IMR-90 (cell line): ENCODE measurements around the gene EPO. TPM values are rescaled to one million over a fixed set of nuclear protein-coding genes. Genes with fewer than 3 reads are reported as not detected.
A peak's percentile ranks its signal among the peaks of the same experiment; 100 is the strongest.

Source experiments
- ATAC-seq: fragments of 200-7000 bp; cut with Tn5 transposase; 2 replicates; pipeline ENCODE4 v1.9.1; 2020; ENCODE audit warnings: low read depth, mild to moderate bottlenecking, moderate library complexity
- BruUV-seq: library from RNA; stranded (reverse); fragments of 400-500 nt; replicated peaks from 2 replicates; lab custom pipeline; 2021; lab: Mats Ljungman, UMichigan
- CTCF ChIA-PET: fragments of 300-600 bp; formaldehyde crosslinking; extraction: SDS; loops from one replicate; lab custom pipeline; 2021; ENCODE audit warnings: antibody characterized with exemption; lab: Yijun Ruan, JAX
- POLR2A ChIA-PET: fragments of 300-600 bp; sonication (Branson Sonifier 250); formaldehyde crosslinking; loops from one replicate; lab custom pipeline; 2022; ENCODE audit warnings: antibody characterized with exemption; ENCODE audit not compliant: unreplicated experiment; lab: Charles Lee
- DNase-seq: peaks from one replicate; pipeline ENCODE4 v3.0.0; 2013
- H2AFZ ChIP-seq: replicated peaks from 2 replicates; pipeline ENCODE3; 2013; ENCODE audit warnings: low read length, mild to moderate bottlenecking; ENCODE audit not compliant: poor library complexity
- H2AK5ac ChIP-seq: 2 replicates; pipeline ENCODE4 v1.6.1; 2013; ENCODE audit warnings: low read depth, low read length, inconsistent platforms
- H2AK9ac ChIP-seq: replicated peaks from 2 replicates; pipeline ENCODE3; 2013; ENCODE audit warnings: mild to moderate bottlenecking, low read depth, low read length, moderate library complexity; ENCODE audit not compliant: poor library complexity
- H2BK120ac ChIP-seq: 2 replicates; pipeline ENCODE4 v1.6.1; 2013; ENCODE audit warnings: low read depth, low read length, inconsistent platforms
- H2BK15ac ChIP-seq: 3 replicates; pipeline ENCODE4 v1.6.1; 2013; ENCODE audit warnings: low read depth, low read length, inconsistent platforms
- H2BK20ac ChIP-seq: 2 replicates; pipeline ENCODE4 v1.6.1; 2013; ENCODE audit warnings: low read depth, mild to moderate bottlenecking, inconsistent platforms, low read length, moderate library complexity
- H2BK5ac ChIP-seq: 2 replicates; pipeline ENCODE4 v1.6.1; 2013; ENCODE audit warnings: mild to moderate bottlenecking, low read depth, low read length, inconsistent platforms; ENCODE audit not compliant: poor library complexity, severe bottlenecking
- H3K14ac ChIP-seq: replicated peaks from 2 replicates; pipeline ENCODE4 v1.6.1; 2013; ENCODE audit warnings: low read depth, low read length, inconsistent platforms
- H3K18ac ChIP-seq: 2 replicates; pipeline ENCODE4 v1.6.1; 2013; ENCODE audit warnings: low read depth, low read length, control low read depth
- H3K23ac ChIP-seq: 2 replicates; pipeline ENCODE4 v1.6.1; 2013; ENCODE audit warnings: low read depth, low read length, inconsistent platforms
- H3K27ac ChIP-seq: 2 replicates; pipeline ENCODE4 v1.5.1; 2013; ENCODE audit warnings: mild to moderate bottlenecking, control low read depth, low read length; ENCODE audit not compliant: insufficient read depth
- H3K27me3 ChIP-seq: 2 replicates; pipeline ENCODE4 v1.6.1; 2013; ENCODE audit warnings: low read length; ENCODE audit not compliant: control insufficient read depth, insufficient read depth
- H3K36me3 ChIP-seq: 2 replicates; pipeline ENCODE4 v1.6.1; 2013; ENCODE audit warnings: low read length, mixed read lengths; ENCODE audit not compliant: control insufficient read depth, insufficient read depth
- H3K4ac ChIP-seq: 2 replicates; pipeline ENCODE4 v1.6.1; 2013; ENCODE audit warnings: low read depth, low read length, inconsistent platforms
- H3K4me1 ChIP-seq: 2 replicates; pipeline ENCODE4 v1.6.1; 2013; ENCODE audit warnings: low read length, mixed read lengths; ENCODE audit not compliant: control insufficient read depth, insufficient read depth
- H3K4me2 ChIP-seq: 2 replicates; pipeline ENCODE4 v1.6.1; 2013; ENCODE audit warnings: low read depth, mild to moderate bottlenecking, control low read depth, low read length, moderate library complexity
- H3K4me3 ChIP-seq: 2 replicates; pipeline ENCODE4 v1.5.1; 2013; ENCODE audit warnings: low read depth, mild to moderate bottlenecking, control low read depth, low read length, moderate library complexity; ENCODE audit not compliant: insufficient read depth
- H3K56ac ChIP-seq: 2 replicates; pipeline ENCODE4 v1.6.1; 2013; ENCODE audit warnings: low read length, inconsistent platforms; ENCODE audit not compliant: insufficient read depth; ENCODE audit errors: extremely low read depth
- H3K79me1 ChIP-seq, 2 experiments: 2 replicates each; pipeline ENCODE4 v1.6.1; 2013; ENCODE audit warnings: low read length in 2 of 2, inconsistent platforms in 1 of 2, low read depth in 1 of 2
- H3K9ac ChIP-seq: 2 replicates; pipeline ENCODE4 v1.6.1; 2013; ENCODE audit warnings: low read depth, low read length, control low read depth
- H3K9me1 ChIP-seq: 2 replicates; pipeline ENCODE4 v1.6.1; 2013; ENCODE audit warnings: low read length, inconsistent platforms; ENCODE audit not compliant: insufficient read depth
- H3K9me3 ChIP-seq: 2 replicates; pipeline ENCODE4 v1.6.1; 2013; ENCODE audit warnings: low read length; ENCODE audit not compliant: control insufficient read depth, insufficient read depth
- H4K20me1 ChIP-seq: 2 replicates; pipeline ENCODE4 v1.6.1; 2013; ENCODE audit warnings: low read length, inconsistent platforms; ENCODE audit not compliant: insufficient read depth
- H4K5ac ChIP-seq: 2 replicates; pipeline ENCODE4 v1.6.1; 2013; ENCODE audit warnings: mild to moderate bottlenecking, low read depth, low read length, control low read depth
- H4K8ac ChIP-seq, 2 experiments: 2 replicates each; pipeline ENCODE4 v1.6.1; 2013; ENCODE audit warnings: low read depth in 2 of 2, low read length in 2 of 2, control low read depth in 1 of 2, inconsistent platforms in 1 of 2
- H4K91ac ChIP-seq: 2 replicates; pipeline ENCODE4 v1.6.1; 2013; ENCODE audit warnings: low read depth, low read length, inconsistent platforms; ENCODE audit not compliant: insufficient read depth
- BHLHE40 ChIP-seq: fragments of 150-350 bp; IDR thresholded peaks from 2 replicates; pipeline ENCODE4 v1.6.1; 2016; ENCODE audit warnings: mild to moderate bottlenecking, low read depth, low read length
- CEBPB ChIP-seq: IDR thresholded peaks from 2 replicates; pipeline ENCODE4 v1.6.1; 2012; ENCODE audit warnings: low read depth, low read length, improper control_type of control experiment
- CHD1 ChIP-seq: IDR thresholded peaks from 2 replicates; pipeline ENCODE4 v1.6.1; 2012; ENCODE audit warnings: low read depth, low read length, improper control_type of control experiment
- ELK1 ChIP-seq: fragments of 150-350 bp; IDR thresholded peaks from 2 replicates; pipeline ENCODE4 v1.6.1; 2016; ENCODE audit warnings: low read depth, mild to moderate bottlenecking, low read length, moderate library complexity, borderline replicate concordance
- FOS ChIP-seq: fragments of 150-350 bp; IDR thresholded peaks from 2 replicates; pipeline ENCODE4 v1.6.1; 2016; ENCODE audit warnings: low read depth, low read length
- MAFK ChIP-seq: IDR thresholded peaks from 2 replicates; pipeline ENCODE4 v1.6.1; 2012; ENCODE audit warnings: low read depth, low read length, improper control_type of control experiment
- MAZ ChIP-seq: IDR thresholded peaks from 2 replicates; pipeline ENCODE4 v1.6.1; 2012; ENCODE audit warnings: low read depth, mild to moderate bottlenecking, low read length, improper control_type of control experiment, moderate library complexity, borderline replicate concordance
- NFE2L2 ChIP-seq: fragments of 150-350 bp; IDR thresholded peaks from 2 replicates; pipeline ENCODE4 v1.6.1; 2016; ENCODE audit warnings: low read depth, mild to moderate bottlenecking, low read length
- POLR2A ChIP-seq: IDR thresholded peaks from 2 replicates; pipeline ENCODE4 v1.6.1; 2012; ENCODE audit warnings: mild to moderate bottlenecking, low read depth, low read length
- RAD21 ChIP-seq: IDR thresholded peaks from 2 replicates; pipeline ENCODE4 v1.6.1; 2012; ENCODE audit warnings: low read length, improper control_type of control experiment
- RCOR1 ChIP-seq: IDR thresholded peaks from 2 replicates; pipeline ENCODE4 v1.6.1; 2012; ENCODE audit warnings: mild to moderate bottlenecking, low read length, improper control_type of control experiment; ENCODE audit not compliant: insufficient replicate concordance
- RFX5 ChIP-seq: IDR thresholded peaks from 2 replicates; pipeline ENCODE4 v1.8.0; 2012; ENCODE audit warnings: low read depth, mild to moderate bottlenecking, low read length, moderate library complexity
- SMC3 ChIP-seq: fragments of 150-350 bp; IDR thresholded peaks from 2 replicates; pipeline ENCODE4 v1.6.1; 2016; ENCODE audit warnings: low read depth, mild to moderate bottlenecking, antibody characterized with exemption, low read length, moderate library complexity
- WGBS, 2 experiments: methylation state at CpG; one replicate each; pipeline versions ENCODE4 v1.1.5 to v1.1.7; 2013; ENCODE audit warnings: missing lambda C conversion rate in 2 of 2; ENCODE audit not compliant: insufficient read length in 1 of 2; ENCODE audit errors: extremely low coverage in 2 of 2; 5-methylcytosine and 5-hydroxymethylcytosine counted together
- dilution Hi-C: fragments of 300-500 bp; cut with HindIII; formaldehyde crosslinking; loops from one replicate; pipeline ENCODE4 v1.14.3; 2018; ENCODE audit warnings: low sequenced_read_pairs; ENCODE audit not compliant: unreplicated experiment
- in situ Hi-C: fragments of 300-500 bp; cut with MboI; formaldehyde crosslinking; loops from 3 replicates; pipeline ENCODE4 v1.14.3; 2019; ENCODE audit warnings: low sequenced_read_pairs, inconsistent platforms, mixed read lengths
- intact Hi-C: fragments of 100-400 bp; cut with micrococcal nuclease; formaldehyde crosslinking; loops from 2 replicates; pipeline ENCODE4 v1.10.0; 2022
- polyA plus RNA-seq, 3 experiments: library from polyadenylated mRNA; depleted of rRNA; stranded (reverse); fragments of >200 nt; gene quantifications; 2 replicates each; pipeline ENCODE4 v1.2.3, GENCODE V29; 2012; ENCODE audit warnings: low replicate concordance in 1 of 3
- total RNA-seq: library from RNA; depleted of rRNA; stranded (reverse); fragments of >200 nt; gene quantifications from 2 replicates; pipeline ENCODE4 v1.2.3, GENCODE V29; 2012
- TF ChIP-seq, protein P1 (sequence below): conservative IDR thresholded peaks from 2 replicates; pipeline ENCODE4 v1.5.1; 2012; ENCODE audit warnings: mild to moderate bottlenecking, low read depth, low read length, improper control_type of control experiment

EPO gene
- total and polyA plus RNA-seq, 2 of the 4 experiments (the other 2 are of a cell fraction), result not detected

DNA sequence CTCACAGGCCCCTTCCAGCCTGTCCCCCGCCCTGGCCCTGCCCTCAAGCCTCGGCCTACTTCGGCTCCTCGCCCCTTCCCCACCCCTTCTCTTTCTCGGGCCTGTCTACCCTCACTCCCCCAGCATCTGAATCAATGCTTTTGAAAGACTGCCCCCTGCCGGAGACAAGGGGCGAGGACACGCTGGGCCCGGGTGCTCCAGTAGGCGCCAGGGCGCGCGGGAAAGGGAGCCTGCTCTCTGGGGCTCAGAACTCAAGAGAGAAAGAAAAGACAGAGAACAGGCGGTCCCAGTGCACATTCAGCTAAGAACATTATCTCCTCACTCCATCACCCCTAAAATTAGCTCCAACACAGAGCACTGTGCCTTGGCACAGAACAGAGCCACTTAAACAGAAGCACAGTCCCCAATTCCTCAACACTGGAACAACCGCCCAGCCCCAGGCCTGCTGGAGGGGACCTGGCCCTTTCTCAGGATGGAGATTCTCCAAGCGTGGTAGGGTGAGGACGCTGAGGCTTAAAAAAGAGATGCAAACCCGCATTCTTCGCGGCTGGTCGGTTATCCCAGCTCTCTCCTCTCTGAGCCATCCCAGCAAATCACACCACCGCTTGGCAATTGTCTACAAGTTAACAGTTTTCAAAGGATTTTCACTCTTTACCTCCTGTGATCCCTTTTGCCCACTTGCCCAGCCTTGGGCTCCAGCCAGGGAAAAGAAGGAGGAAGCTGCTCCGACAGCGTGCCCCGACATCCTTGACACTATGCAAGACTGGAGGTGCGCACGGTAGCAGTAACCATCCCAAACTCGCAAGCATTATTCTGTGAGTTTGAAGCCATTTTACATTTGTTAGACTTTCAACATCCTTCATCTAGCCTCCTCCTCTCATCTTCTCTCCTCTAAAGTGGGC lies 28.3 kb upstream of the EPO start:
- H4K5ac ChIP-seq, result no peak overlapping the region
- peaks cover 20% of the 10 kb centered on the region for H3K4me1 ChIP-seq
- peak overlapping the region; percentile 6; the same call in 1 of the 2 replicates for H3K4me3 ChIP-seq
- peaks cover 29 to 55% of the 10 kb centered on the region in 2 experiments for H3K79me1 ChIP-seq
- H3K9me3 ChIP-seq, result no peaks in the 10 kb centered on the region
- no peaks in the 10 kb centered on the region for H3K9me1 ChIP-seq
- no peak overlapping the region for H4K91ac ChIP-seq
- intact Hi-C loops (loop anchor here (1.0 to 5.0 kb wide), 3 partner anchors 90 to 223 kb away; partner anchors contain the start of gene PCOLCE), dilution Hi-C loops (no loop called here), in situ Hi-C loops (loop anchor here (10.0 kb wide), 1 partner anchor 227 kb away; the partner anchor contains the start of gene SPACDR)
- H2AFZ ChIP-seq, result peak overlapping the region; percentile 28
- no peak overlapping the region for H3K18ac ChIP-seq
- ATAC-seq, result peak; percentile 70
- no peak overlapping the region for H3K56ac ChIP-seq
- H2BK120ac ChIP-seq, result no peak overlapping the region
- POLR2A ChIA-PET, result interaction anchor here (1.0 kb wide), 1 partner anchor 89 kb away, joined by 4 read pairs; no protein-coding TSS in a partner anchor
- BruUV-seq, result no TSS peak
- no peak overlapping the region for H3K14ac ChIP-seq
- CTCF ChIA-PET, result interaction anchor here (0.6 to 2.0 kb wide), 11 partner anchors 9 to 132 kb away, joined by 3 to 7 read pairs (median 4); partner anchors contain the start of genes PCOLCE and POP7
- H4K20me1 ChIP-seq, result peaks cover 55% of the 10 kb centered on the region
- H3K4ac ChIP-seq, result 0 out of 2 replicates have a peak overlapping the region, but pooled peaks have one; percentile 11
- H3K27ac ChIP-seq, result no peak overlapping the region
- peak overlapping the region; percentile 70 for H3K4me2 ChIP-seq
- no peak overlapping the region for H2BK20ac ChIP-seq
- WGBS, 2 experiments, result 0% methylated on average over 1 of the region's 28 CpGs; no CpG with 5 or more reads in 1 of the 2 experiments
- peak overlapping the region; percentile 87 for H3K9ac ChIP-seq
- DNase-seq, result peak; percentile 61
- H3K27me3 ChIP-seq, result no peaks in the 10 kb centered on the region
- H3K36me3 ChIP-seq, result peaks cover 20% of the 10 kb centered on the region
- H2BK15ac ChIP-seq, result no peak overlapping the region
- H2AK5ac ChIP-seq, result 0 out of 2 replicates have a peak overlapping the region, but pooled peaks have one; percentile 3
- H4K8ac ChIP-seq, result no peak overlapping the region
- peak overlapping the region; percentile 54; the same call in 1 of the 2 replicates for H3K23ac ChIP-seq
- H2BK5ac ChIP-seq, result no peak overlapping the region
- peak overlapping the region; percentile 18 for H2AK9ac ChIP-seq
- no peak for TF ChIP-seq CHD1
- TF ChIP-seq MAZ, result peak; percentile 42; the same call in 1 of the 2 replicates
- TF ChIP-seq RFX5, result no peak
- TF ChIP-seq ELK1, result no peak
- TF ChIP-seq SMC3, result peak; percentile 68
- no peak for TF ChIP-seq RCOR1
- no peak for TF ChIP-seq MAFK
- TF ChIP-seq CEBPB, result no peak
- TF ChIP-seq RAD21, result peak; percentile 75
- TF ChIP-seq, protein P1, sequence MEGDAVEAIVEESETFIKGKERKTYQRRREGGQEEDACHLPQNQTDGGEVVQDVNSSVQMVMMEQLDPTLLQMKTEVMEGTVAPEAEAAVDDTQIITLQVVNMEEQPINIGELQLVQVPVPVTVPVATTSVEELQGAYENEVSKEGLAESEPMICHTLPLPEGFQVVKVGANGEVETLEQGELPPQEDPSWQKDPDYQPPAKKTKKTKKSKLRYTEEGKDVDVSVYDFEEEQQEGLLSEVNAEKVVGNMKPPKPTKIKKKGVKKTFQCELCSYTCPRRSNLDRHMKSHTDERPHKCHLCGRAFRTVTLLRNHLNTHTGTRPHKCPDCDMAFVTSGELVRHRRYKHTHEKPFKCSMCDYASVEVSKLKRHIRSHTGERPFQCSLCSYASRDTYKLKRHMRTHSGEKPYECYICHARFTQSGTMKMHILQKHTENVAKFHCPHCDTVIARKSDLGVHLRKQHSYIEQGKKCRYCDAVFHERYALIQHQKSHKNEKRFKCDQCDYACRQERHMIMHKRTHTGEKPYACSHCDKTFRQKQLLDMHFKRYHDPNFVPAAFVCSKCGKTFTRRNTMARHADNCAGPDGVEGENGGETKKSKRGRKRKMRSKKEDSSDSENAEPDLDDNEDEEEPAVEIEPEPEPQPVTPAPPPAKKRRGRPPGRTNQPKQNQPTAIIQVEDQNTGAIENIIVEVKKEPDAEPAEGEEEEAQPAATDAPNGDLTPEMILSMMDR, result peak; percentile 84
- TF ChIP-seq BHLHE40, result no peak
- no peak for TF ChIP-seq NFE2L2
- TF ChIP-seq FOS, result no peak
- TF ChIP-seq POLR2A, result no peak
